NCI-H2196 treated with DMSO at 0.1 percent for 48 hours (cell line): ENCODE data around the gene DLGAP1.

Experiments used
- DNase-seq: peaks from one replicate; lab custom pipeline; 2025; ENCODE audit not compliant: unreplicated experiment; lab: John Stamatoyannopoulos, UW

The DLGAP1 gene

GRCh38 chr18:3728704-3729437 lies 726.2 kb downstream of the DLGAP1 start:
- DNase-seq, result no peak

GRCh38 chr18:3727274-3727673 lies 727.8 kb downstream of the DLGAP1 start:
- no peak for DNase-seq

GRCh38 chr18:3726238-3726951 lies 728.7 kb downstream of the DLGAP1 start:
- DNase-seq, result peak; percentile 98

GRCh38 chr18:3725115-3725514 lies 730.0 kb downstream of the DLGAP1 start:
- DNase-seq, result no peak

- DNase-seq, result no peak
Observed at GRCh38 chr18:3723554-3723953, 731.6 kb downstream of the DLGAP1 start.

- no peak for DNase-seq
Observed at GRCh38 chr18:3722649-3723433, 732.3 kb downstream of the DLGAP1 start.

DNA sequence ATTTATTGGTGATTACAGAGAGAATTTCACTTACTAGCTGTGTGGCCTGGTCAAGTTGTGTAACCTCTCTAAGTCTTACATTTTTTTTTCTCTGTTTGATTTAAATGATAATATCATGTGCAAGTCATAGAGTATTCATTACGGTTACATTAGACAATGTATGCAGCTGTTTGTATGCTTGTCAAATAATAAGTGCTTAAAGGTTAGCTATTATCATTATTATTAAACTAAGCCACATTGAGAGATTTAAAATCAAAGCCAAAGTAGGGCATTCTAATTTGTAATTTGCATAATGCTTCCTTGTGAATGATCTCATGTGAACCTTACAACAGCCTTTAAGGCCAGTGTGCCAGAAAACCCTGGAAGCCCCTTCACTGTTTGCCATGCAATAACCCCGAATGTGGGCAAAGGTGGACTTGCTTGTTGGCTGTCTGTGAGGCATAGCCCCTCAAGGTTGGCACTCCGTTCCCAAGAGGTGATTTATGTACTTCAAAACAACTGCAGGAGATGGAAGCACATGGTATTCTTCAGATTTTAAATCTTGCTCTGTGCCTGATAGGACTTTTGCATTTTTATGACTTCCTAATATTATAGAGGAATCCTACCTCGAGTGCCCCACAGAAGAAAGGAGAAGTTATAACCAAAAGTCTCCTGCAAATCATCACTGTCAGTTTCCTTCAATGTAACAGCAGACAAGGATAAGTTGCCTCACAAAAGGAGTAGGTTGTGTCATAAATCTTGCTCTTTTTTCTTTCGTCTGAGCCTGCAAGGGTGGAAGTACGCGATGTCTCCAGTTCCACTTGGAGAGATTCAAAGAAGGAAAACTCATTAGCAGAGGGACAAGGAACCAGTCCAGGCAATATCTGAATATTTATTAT lies 733.1 kb downstream of the DLGAP1 start:
- no peak for DNase-seq

DNA sequence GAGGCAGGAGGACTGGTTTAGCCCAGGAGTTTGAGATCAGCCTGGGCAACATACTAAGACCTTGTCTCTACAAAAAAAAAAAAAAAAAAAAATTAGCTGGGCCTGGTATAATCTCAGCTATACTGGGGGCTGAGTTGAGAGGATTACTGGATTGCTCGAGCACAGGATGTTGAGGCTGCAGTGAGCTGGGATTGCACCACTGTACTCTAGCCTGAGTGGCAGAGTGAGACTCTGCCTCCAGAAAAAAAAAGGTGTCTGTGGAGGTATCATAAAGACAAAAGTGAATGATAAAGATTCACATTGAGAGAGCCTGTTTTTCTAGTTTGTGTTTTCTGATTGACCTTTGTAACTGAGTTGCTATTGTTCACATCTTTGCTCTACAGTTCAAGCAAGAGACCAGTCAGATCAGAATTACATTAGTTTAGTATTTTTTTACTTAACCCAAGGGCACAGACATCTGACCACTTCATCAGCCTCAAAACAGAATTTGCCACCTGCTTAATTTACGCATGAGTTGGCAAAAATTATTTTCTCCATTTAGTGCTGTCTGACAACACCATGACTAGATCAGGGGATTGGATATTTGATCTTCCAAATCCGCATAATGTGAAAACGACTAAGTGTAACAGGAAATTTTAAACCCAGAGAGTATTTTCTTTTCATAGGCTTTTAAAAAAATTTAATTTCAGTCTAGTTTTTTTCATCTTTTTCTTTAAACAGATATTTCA lies 734.1 kb downstream of the DLGAP1 start:
- DNase-seq, result peak; percentile 75

DNA sequence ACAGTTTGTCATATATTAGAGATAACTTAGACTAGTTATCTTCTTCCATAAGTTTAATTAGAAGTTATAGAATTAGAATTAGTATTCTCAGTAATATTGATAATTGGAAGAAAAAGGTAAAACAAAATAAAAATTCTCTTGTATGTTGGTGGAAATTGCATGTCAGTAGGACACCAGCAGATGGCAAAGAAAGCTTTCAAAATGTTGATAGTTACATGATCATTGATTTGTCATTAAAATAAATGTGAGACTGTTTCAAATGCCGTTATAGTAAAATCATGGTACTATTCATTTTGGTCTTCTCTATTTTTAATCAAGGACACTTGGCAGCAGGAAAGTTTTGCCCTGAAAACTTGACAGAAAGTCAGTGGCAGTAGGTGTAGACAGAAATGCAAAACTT lies 734.9 kb downstream of the DLGAP1 start:
- no peak for DNase-seq

GRCh38 chr18:3717376-3718025 lies 737.6 kb downstream of the DLGAP1 start:
- no peak for DNase-seq

- DNase-seq, result no peak
Observed at GRCh38 chr18:3716116-3716660, 738.9 kb downstream of the DLGAP1 start.

GRCh38 chr18:3715231-3716080 lies 739.7 kb downstream of the DLGAP1 start:
- peak; percentile 57 for DNase-seq

DNA sequence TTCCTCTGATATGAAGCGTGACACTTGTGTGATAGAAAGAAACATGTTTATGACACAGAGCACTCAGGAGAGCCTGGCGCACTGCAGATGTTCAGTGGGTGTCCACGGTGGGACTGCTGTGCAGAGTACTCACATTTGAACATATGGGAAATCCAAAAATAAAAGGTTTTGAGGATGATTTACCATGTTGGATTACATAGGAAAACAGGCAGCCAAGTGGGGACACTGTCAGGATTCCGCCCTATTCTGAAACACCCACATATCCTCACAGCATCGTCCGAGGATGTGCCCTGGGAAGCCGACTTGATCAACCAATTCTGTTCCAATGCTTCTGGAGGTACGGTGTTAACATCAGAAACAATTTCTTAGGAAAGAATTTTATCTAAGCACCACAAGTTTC lies 741.4 kb downstream of the DLGAP1 start:
- no peak for DNase-seq

DNA sequence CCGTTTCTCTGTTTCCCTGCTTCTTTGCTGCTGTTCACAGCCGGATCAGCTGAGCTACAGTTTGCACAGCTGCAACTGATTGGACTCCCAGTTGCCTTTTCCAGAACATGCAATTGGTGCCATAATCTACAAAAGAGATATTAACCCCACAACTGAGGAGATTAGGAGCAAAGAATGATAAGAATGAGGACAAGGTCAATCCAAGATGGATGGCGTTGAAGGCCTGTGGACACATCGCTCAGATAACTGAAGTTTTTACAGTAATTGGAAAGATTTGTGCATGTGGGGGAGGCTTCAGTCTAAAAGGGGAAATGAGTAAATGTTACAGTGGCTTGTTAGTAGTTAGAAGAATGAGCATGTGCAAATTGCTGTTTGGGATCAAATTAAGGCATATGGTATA lies 741.9 kb downstream of the DLGAP1 start:
- no peak for DNase-seq

GRCh38 chr18:3712491-3712890 lies 742.6 kb downstream of the DLGAP1 start:
- DNase-seq, result no peak

DNA sequence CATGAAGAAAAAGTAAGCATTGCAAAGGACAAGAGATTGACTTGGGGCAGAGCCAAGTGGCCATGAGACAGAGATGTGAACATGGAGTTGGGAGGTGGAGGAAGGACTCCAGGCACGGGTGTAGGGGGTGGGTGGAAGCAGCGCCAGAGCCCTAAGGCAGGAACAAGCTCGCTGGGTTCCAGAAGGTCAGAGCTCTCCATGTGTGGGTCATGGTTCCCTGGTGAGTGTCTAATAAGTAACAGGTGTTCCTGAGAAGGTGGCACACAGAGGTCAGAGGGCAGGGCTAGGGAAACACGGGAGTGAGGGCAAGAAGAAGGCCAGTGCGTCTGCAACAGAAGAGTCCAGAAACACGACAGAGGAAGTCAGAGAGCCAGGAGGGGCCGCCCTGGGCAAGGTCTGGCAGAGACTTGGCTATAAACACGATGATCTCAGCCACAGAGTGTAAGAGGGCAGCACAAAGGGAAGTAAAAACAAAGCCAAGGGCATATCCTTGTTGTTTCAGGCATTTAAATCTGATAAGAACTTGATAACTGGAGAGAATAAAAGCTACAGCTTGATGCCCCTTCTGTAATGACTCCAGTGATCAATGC lies 744.3 kb downstream of the DLGAP1 start:
- DNase-seq, result peak; percentile 97

DNA sequence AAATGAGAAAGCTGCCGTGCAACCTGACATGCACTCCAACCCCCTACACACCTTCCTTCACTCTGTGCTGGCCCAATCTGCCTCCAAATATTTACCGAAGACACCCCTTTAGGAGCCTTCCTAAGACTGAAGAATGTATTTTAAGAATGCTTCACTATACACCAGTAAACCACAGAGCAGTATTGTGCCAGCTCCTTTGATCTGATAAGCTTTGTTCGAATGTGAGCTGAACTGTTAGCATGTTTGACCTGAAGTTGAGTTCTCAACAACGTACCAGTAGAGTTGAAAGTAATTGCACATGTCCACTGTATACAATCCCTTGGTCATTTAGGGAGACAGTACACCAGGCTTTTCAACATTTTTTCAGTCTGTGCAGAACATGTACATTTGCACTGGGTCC lies 745.9 kb downstream of the DLGAP1 start:
- no peak for DNase-seq
